ENCODE measurements around the gene DCXR. TPM values are rescaled to one million over a fixed set of nuclear protein-coding genes. Genes with fewer than 3 reads are reported as not detected.

The DCXR gene
- total RNA-seq, 1 experiment from 2014 or later, result 140 TPM

DNA sequence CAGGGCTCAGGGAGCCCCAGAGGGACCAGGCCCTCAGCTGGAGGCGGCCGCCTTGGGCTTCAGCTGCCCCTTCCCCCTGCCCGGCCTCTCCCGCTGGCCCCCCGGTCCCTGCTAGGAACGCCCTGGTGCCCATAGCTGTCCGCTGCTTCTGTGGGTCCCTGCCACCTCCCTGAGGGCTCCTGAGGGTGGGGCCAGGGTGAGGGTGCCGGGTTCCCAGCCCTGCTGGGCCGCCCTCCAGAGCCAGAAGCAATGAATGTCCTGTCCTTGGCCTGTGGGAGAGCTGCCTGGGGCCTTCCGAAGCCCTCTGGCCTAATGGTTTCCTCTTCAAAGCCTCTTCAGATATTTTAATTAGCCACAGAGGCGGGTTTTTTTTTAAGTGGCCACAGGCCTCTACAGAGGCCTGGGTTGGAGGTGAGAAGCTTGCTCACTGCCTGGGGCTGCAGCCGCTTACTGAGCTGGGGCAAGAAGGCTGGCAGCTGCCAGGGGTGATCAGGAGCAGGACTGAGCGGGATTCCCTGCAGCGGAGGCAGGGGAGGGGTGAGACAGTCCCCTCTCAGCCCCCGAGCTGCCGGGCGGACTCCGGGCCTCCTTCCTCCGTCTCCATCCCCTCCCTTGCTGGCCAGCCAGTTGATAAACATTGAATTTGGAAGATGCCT is 24.7 kb downstream of the DCXR start:
- no peak overlapping the region for H3K4me3 ChIP-seq (ENCODE audit: low read depth, low read length, poor library complexity, severe bottlenecking)
- H3K4me1 ChIP-seq (ENCODE audit: insufficient read depth, low read length, poor library complexity, severe bottlenecking), result peaks cover 13% of the 10 kb centered on the region
- POLR2A ChIA-PET (ENCODE audit: low non-redundant PET), result no interaction called here
- intact Hi-C loops (cut with micrococcal nuclease; ENCODE audit: unreplicated experiment), result no loop called here
- BruUV-seq (replicated peaks), result no TSS peak
- H3K27ac ChIP-seq (ENCODE audit: low read depth, low read length, poor library complexity, severe bottlenecking), result no peak overlapping the region
- CTCF ChIA-PET, result interaction anchor here (0.6 to 0.7 kb wide), 2 partner anchors 13 to 191 kb away, joined by 3 read pairs; no protein-coding TSS in a partner anchor
- H3K27me3 ChIP-seq (replicated peaks; ENCODE audit: insufficient read depth, low read depth, low read length, poor library complexity), result no peaks in the 10 kb centered on the region
- DNase-seq (ENCODE audit: low spot score), result no peak
- no peaks in the 10 kb centered on the region for H3K36me3 ChIP-seq (ENCODE audit: insufficient read depth, low read length, poor library complexity, severe bottlenecking)
- H3K9me3 ChIP-seq (ENCODE audit: low read depth, low read length, poor library complexity, severe bottlenecking), result no peaks in the 10 kb centered on the region
- no peak for TF ChIP-seq EZH2 (IDR thresholded peaks at IDR 0.05; ENCODE audit: borderline replicate concordance, low read depth, low read length, poor library complexity, severe bottlenecking)
- TF ChIP-seq, protein P1, sequence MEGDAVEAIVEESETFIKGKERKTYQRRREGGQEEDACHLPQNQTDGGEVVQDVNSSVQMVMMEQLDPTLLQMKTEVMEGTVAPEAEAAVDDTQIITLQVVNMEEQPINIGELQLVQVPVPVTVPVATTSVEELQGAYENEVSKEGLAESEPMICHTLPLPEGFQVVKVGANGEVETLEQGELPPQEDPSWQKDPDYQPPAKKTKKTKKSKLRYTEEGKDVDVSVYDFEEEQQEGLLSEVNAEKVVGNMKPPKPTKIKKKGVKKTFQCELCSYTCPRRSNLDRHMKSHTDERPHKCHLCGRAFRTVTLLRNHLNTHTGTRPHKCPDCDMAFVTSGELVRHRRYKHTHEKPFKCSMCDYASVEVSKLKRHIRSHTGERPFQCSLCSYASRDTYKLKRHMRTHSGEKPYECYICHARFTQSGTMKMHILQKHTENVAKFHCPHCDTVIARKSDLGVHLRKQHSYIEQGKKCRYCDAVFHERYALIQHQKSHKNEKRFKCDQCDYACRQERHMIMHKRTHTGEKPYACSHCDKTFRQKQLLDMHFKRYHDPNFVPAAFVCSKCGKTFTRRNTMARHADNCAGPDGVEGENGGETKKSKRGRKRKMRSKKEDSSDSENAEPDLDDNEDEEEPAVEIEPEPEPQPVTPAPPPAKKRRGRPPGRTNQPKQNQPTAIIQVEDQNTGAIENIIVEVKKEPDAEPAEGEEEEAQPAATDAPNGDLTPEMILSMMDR (conservative IDR thresholded peaks at IDR 0.05; ENCODE audit: low read depth, low read length), result no peak

DNA sequence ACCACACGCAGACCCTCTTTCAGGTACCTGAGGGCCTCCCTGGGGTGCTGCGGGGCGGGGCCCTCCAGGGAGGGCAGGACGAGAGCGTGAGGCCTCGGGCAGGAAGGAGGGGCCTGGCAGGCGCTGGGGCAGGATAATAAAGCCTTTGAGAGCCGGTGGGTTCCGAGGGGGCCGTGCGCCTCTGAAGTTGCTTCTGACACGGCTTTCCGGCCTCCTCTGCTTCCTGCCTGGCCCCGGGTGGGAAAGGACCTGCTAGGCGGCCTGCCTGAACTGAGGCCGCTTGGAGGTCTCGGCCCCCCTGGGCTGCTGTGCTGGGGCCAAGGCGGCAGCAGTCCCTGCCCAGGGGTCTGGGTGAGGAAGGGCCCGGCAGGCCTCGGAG is 25.2 kb downstream of the DCXR start:
- Histone ChIP-seq H3K27ac (ENCODE audit: low read depth, low read length, poor library complexity, severe bottlenecking) (no peak overlapping the region), H3K36me3 (ENCODE audit: insufficient read depth, low read length, poor library complexity, severe bottlenecking) (no peaks in the 10 kb centered on the region), H3K9me3 (ENCODE audit: low read depth, low read length, poor library complexity, severe bottlenecking) (no peaks in the 10 kb centered on the region), H3K27me3 (replicated peaks; ENCODE audit: insufficient read depth, low read depth, low read length, poor library complexity) (no peaks in the 10 kb centered on the region), H3K4me3 (ENCODE audit: low read depth, low read length, poor library complexity, severe bottlenecking) (no peak overlapping the region), H3K4me1 (ENCODE audit: insufficient read depth, low read length, poor library complexity, severe bottlenecking) (peaks cover 13% of the 10 kb centered on the region)
- ChIA-PET POLR2A (ENCODE audit: low non-redundant PET) (no interaction called here), CTCF (no interaction called here)
- no TSS peak for BruUV-seq (replicated peaks)
- TF ChIP-seq, protein P1 (conservative IDR thresholded peaks at IDR 0.05; ENCODE audit: low read depth, low read length), result no peak
- TF ChIP-seq EZH2 (IDR thresholded peaks at IDR 0.05; ENCODE audit: borderline replicate concordance, low read depth, low read length, poor library complexity, severe bottlenecking), result no peak
- no peak for DNase-seq (ENCODE audit: low spot score)
- intact Hi-C loops (cut with micrococcal nuclease; ENCODE audit: unreplicated experiment), result no loop called here

DNA sequence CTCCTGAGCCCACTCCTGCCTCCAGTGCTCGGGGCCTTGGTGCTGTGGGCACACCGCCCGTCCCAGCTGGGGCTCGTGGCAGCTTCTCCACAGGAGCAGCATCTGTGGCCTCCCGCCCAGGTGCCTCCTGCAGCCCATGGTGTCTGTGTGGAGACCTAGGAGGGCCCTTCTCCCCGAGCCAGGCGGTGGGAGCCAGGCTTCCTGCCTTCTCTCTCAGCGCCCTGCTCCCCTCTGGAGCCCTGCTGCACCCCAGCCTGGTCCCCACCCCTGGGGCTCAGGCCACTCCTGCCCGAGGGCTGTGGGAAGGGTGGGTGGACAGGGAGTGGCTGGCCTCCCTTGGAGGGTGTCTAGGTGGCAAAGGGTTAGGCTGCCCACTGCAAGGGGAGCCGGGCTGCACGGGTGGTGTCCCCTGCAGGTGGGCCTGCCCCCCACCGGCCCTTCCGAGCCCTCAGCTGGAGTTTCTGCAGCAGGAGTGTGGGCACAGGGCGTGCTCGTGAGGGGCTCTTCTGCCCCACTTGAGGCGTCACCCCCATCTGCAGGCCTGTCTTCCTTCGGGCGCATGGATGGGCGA is 25.8 kb downstream of the DCXR start:
- DNase-seq (ENCODE audit: low spot score), result no peak
- no peak for TF ChIP-seq EZH2 (IDR thresholded peaks at IDR 0.05; ENCODE audit: borderline replicate concordance, low read depth, low read length, poor library complexity, severe bottlenecking)
- TF ChIP-seq, protein P1 (conservative IDR thresholded peaks at IDR 0.05; ENCODE audit: low read depth, low read length), result no peak
- no TSS peak for BruUV-seq (replicated peaks)
- Histone ChIP-seq H3K36me3 (ENCODE audit: insufficient read depth, low read length, poor library complexity, severe bottlenecking) (no peaks in the 10 kb centered on the region), H3K4me1 (ENCODE audit: insufficient read depth, low read length, poor library complexity, severe bottlenecking) (peaks cover 13% of the 10 kb centered on the region), H3K27me3 (replicated peaks; ENCODE audit: insufficient read depth, low read depth, low read length, poor library complexity) (no peaks in the 10 kb centered on the region), H3K4me3 (ENCODE audit: low read depth, low read length, poor library complexity, severe bottlenecking) (no peak overlapping the region), H3K27ac (ENCODE audit: low read depth, low read length, poor library complexity, severe bottlenecking) (no peak overlapping the region), H3K9me3 (ENCODE audit: low read depth, low read length, poor library complexity, severe bottlenecking) (no peaks in the 10 kb centered on the region)
- CTCF ChIA-PET, result no interaction called here
- intact Hi-C loops (cut with micrococcal nuclease; ENCODE audit: unreplicated experiment), result no loop called here
- POLR2A ChIA-PET (ENCODE audit: low non-redundant PET), result no interaction called here

Measured in A673 (cell line).